Gastrocnemius medialis (tissue), 4 donors: ENCODE data around the gene UBXN2A. TPM values are rescaled to one million over a fixed set of nuclear protein-coding genes. Genes with fewer than 3 reads are reported as not detected.

Experiments
- ATAC-seq, 2 donors: fragments of 150-250 bp; one replicate each; pipeline ENCODE4 v1.9.1; 2016
- DNase-seq, 2 donors: peaks; one replicate each; pipeline ENCODE4 v3.0.0-alpha.2; 2019
- H3K27ac ChIP-seq, 4 donors: fragments of 200-600 bp; sonication (generic); 1 replicate in 1 of 4; 2 replicates in 3 of 4; pipeline ENCODE4 v1.5.1; 2016 to 2018; ENCODE audit warnings: mild to moderate bottlenecking in 2 of 4, moderate library complexity in 1 of 4
- H3K27me3 ChIP-seq, 3 donors: fragments of 200-600 bp; sonication (generic) in 2 of 3; 1 replicate in 1 of 3; 2 replicates in 2 of 3; pipeline versions ENCODE4 v1.5.1 to v1.6.0; 2016 to 2019; ENCODE audit warnings: mild to moderate bottlenecking in 1 of 3, moderate library complexity in 1 of 3
- H3K36me3 ChIP-seq, 2 donors: fragments of 200-600 bp; sonication (generic) in 1 of 2; one replicate each; pipeline ENCODE4 v1.5.1; 2017 to 2018
- H3K4me1 ChIP-seq, 2 donors: fragments of 200-600 bp; sonication (generic) in 1 of 2; one replicate each; pipeline ENCODE4 v1.5.1; 2016 to 2017; ENCODE audit warnings: mild to moderate bottlenecking in 2 of 2
- H3K4me3 ChIP-seq, 4 donors: fragments of 200-600 bp; sonication (generic) in 3 of 4; 1 replicate in 1 of 4; 2 replicates in 3 of 4; pipeline ENCODE4 v1.5.1; 2016 to 2019; ENCODE audit warnings: mild to moderate bottlenecking in 2 of 4
- H3K9me3 ChIP-seq, 3 donors: fragments of 200-600 bp; sonication (generic) in 2 of 3; 1 replicate in 1 of 3; 2 replicates in 2 of 3; pipeline ENCODE4 v1.5.1; 2016 to 2019
- CTCF ChIP-seq, 5 experiments: fragments of 450-650 bp in 3 of 5; fragments of 200-600 bp in 2 of 5; sonication (generic) in 2 of 5; IDR thresholded peaks in 4 of 5; conservative IDR thresholded peaks in 1 of 5; 1 replicate in 4 of 5; 2 replicates in 1 of 5; pipeline ENCODE4 v1.5.1; 2016 to 2019; ENCODE audit warnings: antibody characterized with exemption in 5 of 5, mild to moderate bottlenecking in 3 of 5, moderate library complexity in 3 of 5
- POLR2A ChIP-seq, 2 donors: fragments of 450-650 bp; IDR thresholded peaks; one replicate each; pipeline ENCODE4 v1.6.1; 2017; ENCODE audit warnings: antibody characterized with exemption in 2 of 2, mild to moderate bottlenecking in 2 of 2, moderate library complexity in 2 of 2
- in situ Hi-C, 4 donors: fragments of 200-750 bp; cut with MboI; loops; one replicate each; pipeline versions ENCODE4 v1.15.0 to v1.8.0; 2017; ENCODE audit warnings: low sequenced_read_pairs in 4 of 4
- intact Hi-C: fragments of 100-400 bp; cut with DNase I; formaldehyde crosslinking; loops from one replicate; pipeline ENCODE4 v1.15.1; 2023; ENCODE audit warnings: low total_unique reads
- total RNA-seq, 4 donors: library from RNA; depleted of rRNA; stranded (reverse); fragments of >200 nt; gene quantifications; one replicate each; pipeline versions ENCODE4 v1.1.0 to v1.2.3, GENCODE V29; 2016

The UBXN2A gene
- total RNA-seq, 4 donors from 2014 or later, result 13.7 to 20.8 (median 17.0) TPM

- peak; percentile 14 to 36 for DNase-seq
- peaks cover 36% of the 10 kb centered on the region in 2 donors for H3K4me1 ChIP-seq
- peak; percentile 65 to 70 for ATAC-seq
- H3K36me3 ChIP-seq, result no peaks in the 10 kb centered on the region
- in situ Hi-C loops (loop anchor here in 1 of 4 donors (25.0 kb wide), 1 partner anchor 96 kb away; the partner anchor contains the start of genes FKBP1B and WDCP), intact Hi-C loops (loop anchor here (1.0 kb wide), 2 partner anchors 15 to 135 kb away; partner anchors contain the start of gene SF3B6)
- H3K27me3 ChIP-seq, result no peaks in the 10 kb centered on the region
- TF ChIP-seq CTCF (IDR thresholded peaks at IDR 0.05 in 4 of 5, conservative IDR thresholded peaks at IDR 0.05 in 1 of 5), result no peak
- TF ChIP-seq POLR2A (IDR thresholded peaks at IDR 0.05), result no peak
- H3K9me3 ChIP-seq, result no peaks in the 10 kb centered on the region
- peak overlapping the region; percentile 88 to 96 (median 94) for H3K27ac ChIP-seq
- peak overlapping the region; percentile 58 to 84 (median 77) for H3K4me3 ChIP-seq
Observed at GRCh38 chr2:23940718-23941620, 706 bp downstream of the UBXN2A start.

DNA sequence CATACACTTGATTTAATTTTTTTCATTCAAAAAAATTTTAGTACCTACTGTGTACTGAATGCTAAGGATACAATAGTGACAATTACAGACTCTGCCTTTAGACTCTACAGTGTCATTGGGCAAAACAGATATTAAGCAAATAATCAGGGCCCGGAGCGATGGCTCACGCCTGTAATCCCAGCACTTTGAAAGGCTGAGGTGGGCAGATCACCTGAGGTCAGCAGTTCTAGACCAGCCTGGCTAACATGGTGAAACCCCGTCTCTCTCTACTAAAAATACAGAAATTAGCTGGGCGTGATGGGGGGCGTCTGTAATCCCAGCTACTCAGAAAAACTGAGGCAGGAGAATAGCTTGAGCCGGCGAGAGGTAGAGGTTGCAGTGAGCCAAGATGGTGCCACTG is 1.4 kb downstream of the UBXN2A start:
- ATAC-seq (no peak), DNase-seq (no peak)
- Histone ChIP-seq H3K27me3 (no peaks in the 10 kb centered on the region), H3K4me1 (peaks cover 38 to 41% of the 10 kb centered on the region in 2 donors), H3K27ac (peak overlapping the region in 3 of 4 donors; percentile 23 to 96 (median 92)), H3K36me3 (no peaks in the 10 kb centered on the region), H3K4me3 (peak overlapping the region in 2 of 4 donors; percentile 72 to 82), H3K9me3 (no peaks in the 10 kb centered on the region)
- in situ Hi-C loops, result loop anchor here in 1 of 4 donors (25.0 kb wide), 1 partner anchor 96 kb away; the partner anchor contains the start of genes FKBP1B and WDCP
- intact Hi-C loops, result no loop called here
- TF ChIP-seq CTCF (IDR thresholded peaks at IDR 0.05 in 4 of 5, conservative IDR thresholded peaks at IDR 0.05 in 1 of 5) (no peak), POLR2A (IDR thresholded peaks at IDR 0.05) (no peak)

DNA sequence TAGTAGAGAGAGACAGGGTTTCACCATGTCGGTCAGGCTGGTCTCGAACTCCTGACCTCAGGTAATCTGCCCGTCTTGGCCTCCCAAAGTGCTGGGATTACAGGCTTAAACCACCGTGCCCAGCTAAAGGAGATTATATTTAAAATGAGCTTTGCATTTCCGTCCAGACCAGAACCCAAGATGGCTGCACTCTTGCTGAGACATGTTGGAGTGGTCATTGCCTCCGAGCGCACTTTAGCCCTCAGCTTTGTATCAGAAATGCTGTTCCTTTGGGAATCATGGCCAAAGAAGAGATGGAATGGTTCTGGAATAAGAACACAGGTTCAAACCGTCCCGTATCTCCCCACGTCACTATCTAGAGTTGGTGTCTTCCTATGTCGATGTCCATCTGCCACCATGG is 3.4 kb downstream of the UBXN2A start:
- in situ Hi-C loops, result loop anchor here in 1 of 4 donors (25.0 kb wide), 1 partner anchor 94 kb away; the partner anchor contains the start of genes FKBP1B and WDCP
- TF ChIP-seq POLR2A (IDR thresholded peaks at IDR 0.05), result no peak
- TF ChIP-seq CTCF (IDR thresholded peaks at IDR 0.05 in 4 of 5, conservative IDR thresholded peaks at IDR 0.05 in 1 of 5), result no peak
- Histone ChIP-seq H3K4me1 (peaks cover 46 to 48% of the 10 kb centered on the region in 2 donors), H3K36me3 (no peaks in the 10 kb centered on the region), H3K9me3 (no peaks in the 10 kb centered on the region), H3K27ac (no peak overlapping the region), H3K4me3 (no peak overlapping the region), H3K27me3 (no peaks in the 10 kb centered on the region)
- no peak for DNase-seq
- intact Hi-C loops, result no loop called here
- ATAC-seq, result no peak

DNA sequence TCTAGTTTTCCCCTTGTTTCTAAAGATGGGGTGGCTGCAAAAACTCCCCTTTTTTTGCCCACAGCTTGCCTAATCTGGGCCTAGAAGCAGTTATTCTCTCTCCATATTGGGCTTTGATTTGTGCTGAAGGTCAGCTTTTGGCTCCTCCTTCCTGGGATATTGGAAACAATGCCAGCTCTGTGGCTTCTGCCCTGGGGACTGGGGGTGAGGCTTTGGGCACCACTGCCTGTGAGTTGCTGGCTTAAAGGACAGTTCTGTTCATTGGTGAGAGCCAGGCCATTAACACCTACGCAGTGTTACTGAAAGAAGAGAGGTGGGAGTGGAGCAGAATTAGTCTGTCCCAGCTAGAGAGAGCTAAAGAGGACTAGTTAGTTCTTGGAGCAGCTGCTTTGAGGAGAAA is 4.3 kb downstream of the UBXN2A start:
- Histone ChIP-seq H3K27me3 (no peaks in the 10 kb centered on the region), H3K9me3 (no peaks in the 10 kb centered on the region), H3K4me3 (no peak overlapping the region), H3K4me1 (peaks cover 44% of the 10 kb centered on the region in 2 donors), H3K27ac (peak overlapping the region; percentile 4 to 74 (median 39)), H3K36me3 (no peaks in the 10 kb centered on the region)
- ATAC-seq (no peak), DNase-seq (no peak)
- in situ Hi-C loops (loop anchor here in 1 of 4 donors (25.0 kb wide), 1 partner anchor 93 kb away; the partner anchor contains the start of genes FKBP1B and WDCP), intact Hi-C loops (no loop called here)
- TF ChIP-seq CTCF (IDR thresholded peaks at IDR 0.05 in 4 of 5, conservative IDR thresholded peaks at IDR 0.05 in 1 of 5) (no peak), POLR2A (IDR thresholded peaks at IDR 0.05) (no peak)
